SK-N-SH (cell line): ENCODE measurements around the gene MROH2A. TPM values are rescaled to one million over a fixed set of nuclear protein-coding genes. Genes with fewer than 3 reads are reported as not detected.

ENCODE experiments used
- CTCF ChIA-PET: fragments of 300-600, 350-600 bp; formaldehyde crosslinking; extraction: SDS; loops from one replicate; lab custom pipeline; 2021; lab: Yijun Ruan, JAX
- POLR2A ChIA-PET: fragments of 350-600 bp; sonication (Branson Sonifier 250); formaldehyde crosslinking; extraction: SDS; loops from one replicate; lab custom pipeline; 2020; ENCODE audit warnings: antibody characterized with exemption, inconsistent platforms; lab: Yijun Ruan, JAX
- DNase-seq: peaks from one replicate; pipeline ENCODE4 v3.0.0; 2012
- H2AFZ ChIP-seq: fragments of 200-600 bp; sonication (generic); 2 replicates; pipeline ENCODE4 v1.8.1; 2016; ENCODE audit warnings: antibody characterized with exemption, mild to moderate bottlenecking, low read depth
- H3F3A ChIP-seq: fragments of 200-600 bp; sonication (generic); replicated peaks from 2 replicates; pipeline ENCODE3; 2016; ENCODE audit warnings: antibody characterized with exemption, mild to moderate bottlenecking; ENCODE audit not compliant: insufficient read depth
- H3K27ac ChIP-seq, 2 experiments: fragments of 200-500 bp in 1 of 2; fragments of 200-600 bp in 1 of 2; sonication (Bioruptor generic) in 1 of 2; sonication (generic), shearing (Covaris generic) in 1 of 2; 2 replicates each; pipeline versions ENCODE4 v1.5.1 to v1.6.1; 2014 to 2016; ENCODE audit warnings: low read depth in 2 of 2, inconsistent platforms in 1 of 2, low read length in 1 of 2, mild to moderate bottlenecking in 1 of 2, mixed read lengths in 1 of 2
- H3K27me3 ChIP-seq: fragments of 200-600 bp; sonication (generic), shearing (Covaris generic); 2 replicates; pipeline ENCODE4 v1.6.1; 2016; ENCODE audit warnings: mixed run types; ENCODE audit not compliant: insufficient read depth
- H3K36me3 ChIP-seq, 2 experiments: fragments of 200-500 bp in 1 of 2; fragments of 200-600 bp in 1 of 2; sonication (Bioruptor generic) in 1 of 2; sonication (generic) in 1 of 2; replicated peaks in 1 of 2; 2 replicates each; pipeline versions ENCODE3 to v1.5.1; 2014 to 2016; ENCODE audit warnings: low read length in 1 of 2, mild to moderate bottlenecking in 1 of 2; ENCODE audit not compliant: insufficient read depth in 2 of 2, control insufficient read depth in 1 of 2
- H3K4me1 ChIP-seq, 2 experiments: fragments of 200-500 bp in 1 of 2; fragments of 200-600 bp in 1 of 2; sonication (Bioruptor generic) in 1 of 2; sonication (generic), shearing (Covaris generic) in 1 of 2; 2 replicates each; pipeline versions ENCODE4 v1.5.1 to v1.6.1; 2014 to 2016; ENCODE audit warnings: low read depth in 1 of 2, low read length in 1 of 2, mixed run types in 1 of 2; ENCODE audit not compliant: insufficient read depth in 2 of 2, control insufficient read depth in 1 of 2
- H3K4me2 ChIP-seq: fragments of 200-600 bp; sonication (generic), shearing (Covaris generic); 2 replicates; pipeline ENCODE4 v1.6.1; 2017; ENCODE audit warnings: mixed run types
- H3K4me3 ChIP-seq, 2 experiments: fragments of 200-500 bp in 1 of 2; fragments of 200-600 bp in 1 of 2; sonication (Bioruptor generic) in 1 of 2; sonication (generic), shearing (Covaris generic) in 1 of 2; 2 replicates each; pipeline versions ENCODE4 v1.5.1 to v1.8.1; 2014 to 2016; ENCODE audit warnings: low read depth in 2 of 2, inconsistent platforms in 1 of 2, low read length in 1 of 2, mild to moderate bottlenecking in 1 of 2, mixed read lengths in 1 of 2, moderate library complexity in 1 of 2
- H3K79me2 ChIP-seq: fragments of 200-600 bp; sonication (generic); 2 replicates; pipeline ENCODE4 v1.8.1; 2017; ENCODE audit warnings: mild to moderate bottlenecking; ENCODE audit not compliant: insufficient read depth
- H3K9ac ChIP-seq: fragments of 200-600 bp; sonication (generic); 2 replicates; pipeline ENCODE4 v1.6.1; 2017; ENCODE audit warnings: mixed run types
- H3K9me2 ChIP-seq: fragments of 200-600 bp; sonication (generic); 2 replicates; pipeline ENCODE4 v1.6.1; 2017; ENCODE audit warnings: mixed run types
- H3K9me3 ChIP-seq: fragments of 200-600 bp; sonication (generic); 2 replicates; pipeline ENCODE4 v1.6.1; 2017; ENCODE audit warnings: mixed run types, mild to moderate bottlenecking, moderate library complexity
- H4K20me1 ChIP-seq: fragments of 200-600 bp; sonication (generic); 2 replicates; pipeline ENCODE4 v1.6.1; 2017; ENCODE audit warnings: mild to moderate bottlenecking, mixed run types; ENCODE audit not compliant: insufficient read depth
- CTCF ChIP-seq: fragments of 200-600 bp; sonication (generic); IDR thresholded peaks from 2 replicates; pipeline ENCODE4 v1.6.1; 2017; ENCODE audit warnings: antibody characterized with exemption, mild to moderate bottlenecking, moderate library complexity
- ELF1 ChIP-seq: IDR thresholded peaks from 2 replicates; pipeline ENCODE4 v1.4.0; 2012
- EZH2phosphoT487 ChIP-seq: fragments of 200-600 bp; sonication (generic); IDR thresholded peaks from 2 replicates; pipeline ENCODE4 v1.6.1; 2017; ENCODE audit warnings: low read depth, mixed run types, mild to moderate bottlenecking, antibody characterized with exemption, moderate library complexity, borderline replicate concordance
- FOXM1 ChIP-seq: IDR thresholded peaks from 2 replicates; pipeline ENCODE4 v1.4.0; 2012; ENCODE audit warnings: low read depth, mild to moderate bottlenecking
- GABPA ChIP-seq: IDR thresholded peaks from 2 replicates; pipeline ENCODE4 v1.4.0; 2012; ENCODE audit warnings: low read depth, mild to moderate bottlenecking
- GATA2 ChIP-seq: sonication (generic); formaldehyde crosslinking; IDR thresholded peaks from 2 replicates; pipeline ENCODE4 v1.5.0; 2020; ENCODE audit warnings: mild to moderate bottlenecking, missing genetic modification reagents
- MEF2A ChIP-seq: IDR thresholded peaks from 2 replicates; pipeline ENCODE4 v1.4.0; 2012; ENCODE audit warnings: low read depth, borderline replicate concordance
- MXI1 ChIP-seq: IDR thresholded peaks from 2 replicates; pipeline ENCODE4 v1.6.1; 2012; ENCODE audit warnings: mild to moderate bottlenecking, low read depth, low read length, improper control_type of control experiment
- NRF1 ChIP-seq: IDR thresholded peaks from 2 replicates; pipeline ENCODE4 v1.6.1; 2012; ENCODE audit warnings: low read depth, mild to moderate bottlenecking, low read length
- RCOR1 ChIP-seq: fragments of 150-350 bp; IDR thresholded peaks from 2 replicates; pipeline ENCODE4 v1.6.1; 2017; ENCODE audit warnings: antibody characterized with exemption, low read length
- REST ChIP-seq: IDR thresholded peaks from 2 replicates; pipeline ENCODE4 v1.6.1; 2012; ENCODE audit warnings: mild to moderate bottlenecking, low read depth, low read length, moderate library complexity
- RFX5 ChIP-seq: IDR thresholded peaks from 2 replicates; pipeline ENCODE4 v1.6.1; 2012; ENCODE audit warnings: mild to moderate bottlenecking, improper control_type of control experiment, low read length
- RXRA ChIP-seq: IDR thresholded peaks from 2 replicates; pipeline ENCODE4 v1.4.0; 2012; ENCODE audit warnings: low read depth, mild to moderate bottlenecking, borderline replicate concordance
- SMC3 ChIP-seq: IDR thresholded peaks from 2 replicates; pipeline ENCODE4 v1.6.1; 2012; ENCODE audit warnings: low read depth, low read length, improper control_type of control experiment
- TCF12 ChIP-seq: IDR thresholded peaks from 2 replicates; pipeline ENCODE4 v1.4.0; 2012
- TEAD4 ChIP-seq: IDR thresholded peaks from 2 replicates; pipeline ENCODE4 v1.4.0; 2012; ENCODE audit warnings: mild to moderate bottlenecking, borderline replicate concordance; ENCODE audit not compliant: insufficient read depth
- USF1 ChIP-seq: IDR thresholded peaks from 2 replicates; pipeline ENCODE4 v1.4.0; 2012; ENCODE audit warnings: low read depth, borderline replicate concordance
- YY1 ChIP-seq: IDR thresholded peaks from 2 replicates; pipeline ENCODE4 v1.4.0; 2012; ENCODE audit warnings: low read depth, mild to moderate bottlenecking
- WGBS: methylation state at CpG from one replicate; pipeline ENCODE4 v1.1.6; 2017; ENCODE audit warnings: low lambda C conversion rate; 5-methylcytosine and 5-hydroxymethylcytosine counted together
- polyA plus RNA-seq, 3 experiments: library from polyadenylated mRNA; depleted of rRNA; stranded (reverse); fragments of >200 nt; gene quantifications; 2 replicates each; pipeline ENCODE4 v1.2.3, GENCODE V29; 2012

Gene MROH2A
- polyA plus RNA-seq, 1 of the 3 experiments (the other 2 are of a cell fraction) = 0.02 TPM

GRCh38 chr2:233789554-233789953, 11.4 kb downstream of the MROH2A start:
- Histone ChIP-seq H4K20me1 (no peaks in the 10 kb centered on the region), H3K79me2 (no peaks in the 10 kb centered on the region), H2AFZ (no peak overlapping the region), H3K4me3 (no peak overlapping the region), H3K9ac (no peak overlapping the region), H3K4me1 (no peaks in the 10 kb centered on the region), H3K36me3 (no peaks in the 10 kb centered on the region)
- CTCF ChIA-PET = no interaction called here
- 60% methylated on average over 3 of the region's 7 CpGs for WGBS
- POLR2A ChIA-PET = no interaction called here
- no peak for TF ChIP-seq RXRA
- no peak for TF ChIP-seq SMC3
- no peak for TF ChIP-seq GATA2 (CRISPR knock-in tag)
- TF ChIP-seq CTCF = no peak
- no peak for TF ChIP-seq REST
- TF ChIP-seq MEF2A = no peak
- no peak for TF ChIP-seq ELF1
- no peak for TF ChIP-seq TEAD4
- TF ChIP-seq EZH2phosphoT487 = no peak
- no peak for TF ChIP-seq NRF1
- no peak for TF ChIP-seq RCOR1
- TF ChIP-seq YY1 = no peak
- TF ChIP-seq TCF12 = no peak
- no peak for TF ChIP-seq GABPA
- no peak for TF ChIP-seq RFX5
- no peak for TF ChIP-seq USF1
- no peak for TF ChIP-seq FOXM1
- TF ChIP-seq MXI1 = no peak
- TF ChIP-seq, all 33 proteins: peak for 0
- no peaks in the 10 kb centered on the region for H3K27me3 ChIP-seq
- no peak overlapping the region for H3K27ac ChIP-seq
- no peaks in the 10 kb centered on the region for H3K9me3 ChIP-seq
- DNase-seq = no peak
- no peak overlapping the region for H3K4me2 ChIP-seq
- no peaks in the 10 kb centered on the region for H3K9me2 ChIP-seq
- H3F3A ChIP-seq = no peaks in the 10 kb centered on the region
